Spleen (tissue), 11 donors: ENCODE results near the gene FABP3. TPM values are rescaled to one million over a fixed set of nuclear protein-coding genes. Genes with fewer than 3 reads are reported as not detected.

Experiments
- DNase-seq: peaks from one replicate; pipeline ENCODE4 v3.0.0-alpha.2; 2020
- H3K27ac ChIP-seq, 8 donors: fragments of 200-600 bp; sonication (generic) in 7 of 8; 1 replicate in 4 of 8; 2 replicates in 4 of 8; pipeline versions ENCODE4 v1.5.0 to v1.8.0; 2016 to 2021; ENCODE audit warnings: inconsistent platforms in 4 of 8, mild to moderate bottlenecking in 4 of 8, moderate library complexity in 1 of 8
- H3K27me3 ChIP-seq, 7 donors: fragments of 200-600 bp; sonication (generic) in 6 of 7; replicated peaks in 1 of 7; 1 replicate in 4 of 7; 2 replicates in 3 of 7; pipeline versions ENCODE4 v1.5.0 to v1.8.0; 2016 to 2021; ENCODE audit warnings: inconsistent platforms in 3 of 7, mild to moderate bottlenecking in 1 of 7
- H3K36me3 ChIP-seq, 6 donors: fragments of 200-600 bp; sonication (generic) in 5 of 6; 1 replicate in 4 of 6; 2 replicates in 2 of 6; pipeline versions ENCODE4 v1.5.0 to v1.8.0; 2016 to 2021; ENCODE audit warnings: inconsistent platforms in 2 of 6
- H3K4me1 ChIP-seq, 6 donors: fragments of 200-600 bp; sonication (generic) in 5 of 6; 1 replicate in 3 of 6; 2 replicates in 3 of 6; pipeline versions ENCODE4 v1.5.0 to v1.8.0; 2016 to 2021; ENCODE audit warnings: inconsistent platforms in 3 of 6
- H3K4me3 ChIP-seq, 8 donors: fragments of 200-600 bp; sonication (generic) in 7 of 8; 1 replicate in 4 of 8; 2 replicates in 4 of 8; pipeline versions ENCODE4 v1.5.0 to v1.8.0; 2016 to 2021; ENCODE audit warnings: inconsistent platforms in 4 of 8, mild to moderate bottlenecking in 4 of 8, moderate library complexity in 2 of 8
- H3K9me3 ChIP-seq, 8 donors: fragments of 200-600 bp; sonication (generic) in 7 of 8; 1 replicate in 4 of 8; 2 replicates in 4 of 8; pipeline versions ENCODE4 v1.5.0 to v1.8.0; 2016 to 2021; ENCODE audit warnings: inconsistent platforms in 4 of 8
- CTCF ChIP-seq, 11 experiments: fragments of 200-600 bp in 7 of 11; fragments of 450-650 bp in 4 of 11; sonication (generic) in 4 of 11; IDR thresholded peaks in 8 of 11; conservative IDR thresholded peaks in 3 of 11; 1 replicate in 7 of 11; 2 replicates in 4 of 11; pipeline versions ENCODE4 v1.4.0 to v1.8.0; 2016 to 2021; ENCODE audit warnings: antibody characterized with exemption in 11 of 11, inconsistent platforms in 4 of 11, mild to moderate bottlenecking in 1 of 11
- POLR2A ChIP-seq, 3 donors: fragments of 450-650 bp; IDR thresholded peaks; one replicate each; pipeline ENCODE4 v1.5.1; 2017; ENCODE audit warnings: antibody characterized with exemption in 3 of 3, mild to moderate bottlenecking in 1 of 3
- POLR2AphosphoS5 ChIP-seq, 3 donors: sonication (generic); formaldehyde crosslinking; IDR thresholded peaks; one replicate each; pipeline ENCODE4 v1.5.1; 2017; ENCODE audit warnings: antibody characterized with exemption in 3 of 3
- WGBS, 5 donors: extraction: QIAGEN DNeasy Blood & Tissue Kit in 3 of 5; methylation state at CpG; one replicate each; pipeline versions ENCODE4 v1.1.5 to v1.1.7; 2013 to 2018; 5-methylcytosine and 5-hydroxymethylcytosine counted together
- intact Hi-C: fragments of 100-400 bp; cut with DNase I; formaldehyde crosslinking; loops from one replicate; pipeline ENCODE4 v1.15.0; 2023; ENCODE audit warnings: low total_unique reads
- polyA plus RNA-seq, 3 donors: library from polyadenylated mRNA; stranded (reverse); fragments of 200-250 nt; gene quantifications; one replicate each; pipeline ENCODE4 v1.2.1, GENCODE V29; 2013
- total RNA-seq, 7 donors: library from RNA; depleted of rRNA in 3 of 7; stranded (reverse); fragments of >200 nt in 3 of 7; fragmentation: NEBNext Ultra II Directional in 4 of 7; extraction: Animal tissue kit (Norgen Biotek cat#: 25700) in 4 of 7; gene quantifications; one replicate each; pipeline versions ENCODE4 v1.1.0 to v1.2.1, GENCODE V29; 2016 to 2021
- donor health status: healthy with polysubstance abuse.
- donor health status: DM: no; HTN: no; CAD: no; lungs with moderate emphysema.
- donor health status: DM: no; HTN: no; CAD: no.
- donor health status: Bipolar disorder and iron deficiency.
- donor health status: healthy.
- donor health status: DM: no; HTN: no; CAD: no.
- donor health status: DM: yes; HTN: yes; CAD: no.

FABP3 gene
- total and polyA plus RNA-seq, 10 donors, result 4.1 to 57.1 (median 23.4) TPM

DNA sequence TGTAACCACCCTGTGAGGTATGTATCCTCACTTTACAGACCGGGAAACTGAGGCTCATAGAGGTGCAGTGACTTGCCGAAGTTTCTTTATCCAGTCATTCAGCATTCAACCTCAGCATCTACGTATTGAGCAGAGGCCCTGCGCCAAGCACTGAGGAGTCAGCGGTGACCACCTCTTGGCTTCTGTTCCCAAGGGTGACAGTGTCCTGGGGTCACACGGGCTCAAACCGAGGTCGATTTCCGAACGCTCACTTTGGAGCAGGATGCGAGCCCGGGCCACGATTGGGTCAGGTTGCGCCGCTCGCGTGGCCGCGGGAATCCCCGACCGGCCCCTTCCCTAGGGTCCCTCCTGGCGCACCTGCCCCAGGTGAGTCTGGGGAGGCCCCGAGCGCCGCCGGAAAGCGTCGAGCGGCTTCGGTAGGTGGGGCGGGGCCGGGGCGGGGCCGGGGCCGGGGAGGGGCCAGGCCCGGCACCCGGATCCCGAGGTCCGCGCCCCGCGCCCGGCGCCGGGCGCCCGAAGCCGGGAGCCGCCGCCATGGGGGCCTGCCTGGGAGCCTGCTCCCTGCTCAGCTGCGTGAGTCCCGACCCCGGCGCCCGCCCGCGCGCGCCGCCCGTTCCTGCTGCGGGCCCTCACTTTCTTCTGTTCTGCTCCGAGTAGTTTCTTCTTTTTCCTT lies 40.0 kb upstream of the FABP3 start, which contains the start of gene SERINC2:
TSS of gene SERINC2 (plus strand) at position 482 of the 673 bp plus-strand sequence. CDS start at position 535, 53 bp downstream.
- Histone ChIP-seq H3K4me1 (peaks cover 6 to 19% (median 14%) of the 10 kb centered on the region in 6 donors), H3K27ac (peak within 1 kb of the TSS in 2 of 8 donors; percentile 61 to 68), H3K4me3 (peak within 1 kb of the TSS; percentile 51 to 76 (median 60)), H3K9me3 (no peaks in the 10 kb centered on the region), H3K27me3 (peaks cover 0 to 69% (median 26%) of the 10 kb centered on the region in 7 donors), H3K36me3 (no peaks in the 10 kb centered on the region)
- DNase-seq, result peak; percentile 76
- intact Hi-C loops, result no loop called here
- WGBS, 5 donors, result 3 to 13% (median 5%) methylated on average over 7 to 63 of the region's 63 CpGs
- TF ChIP-seq CTCF (IDR thresholded peaks at IDR 0.05 in 8 of 11, conservative IDR thresholded peaks at IDR 0.05 in 3 of 11) (no peak), POLR2A (IDR thresholded peaks at IDR 0.05) (no peak), POLR2AphosphoS5 (IDR thresholded peaks at IDR 0.05) (no peak)

DNA sequence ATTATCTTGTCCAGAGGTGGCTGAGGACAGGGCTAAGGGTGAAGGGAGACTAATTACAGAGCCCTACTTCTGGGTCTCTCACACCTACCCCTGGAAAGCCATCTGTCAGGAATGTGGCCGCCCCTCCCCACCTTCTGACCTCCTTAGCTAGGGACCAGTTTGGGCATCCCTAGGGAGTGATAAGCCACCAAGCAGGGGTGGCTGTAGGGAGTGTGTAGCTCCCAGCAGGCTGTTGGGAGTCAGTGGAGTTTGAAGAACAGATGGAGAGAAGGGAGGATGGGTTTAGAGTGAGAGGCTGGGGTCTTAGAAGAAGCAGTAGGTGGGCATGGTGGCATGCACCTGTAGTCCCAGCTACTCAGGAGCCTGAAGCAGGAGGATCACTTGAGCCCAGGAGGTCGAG lies 39.3 kb upstream of the FABP3 start:
- 51 to 65% (median 58%) methylated on average over 2 of the region's 2 CpGs for WGBS, 5 donors
- intact Hi-C loops, result no loop called here
- no peak for DNase-seq
- no peak for TF ChIP-seq POLR2A (IDR thresholded peaks at IDR 0.05)
- TF ChIP-seq CTCF (IDR thresholded peaks at IDR 0.05 in 8 of 11, conservative IDR thresholded peaks at IDR 0.05 in 3 of 11), result no peak
- TF ChIP-seq POLR2AphosphoS5 (IDR thresholded peaks at IDR 0.05), result no peak
- peaks cover 6 to 19% (median 14%) of the 10 kb centered on the region in 6 donors for H3K4me1 ChIP-seq
- peak overlapping the region in 1 of 8 donors; percentile 76 for H3K4me3 ChIP-seq
- H3K36me3 ChIP-seq, result no peaks in the 10 kb centered on the region
- peaks cover 0 to 69% (median 26%) of the 10 kb centered on the region in 7 donors for H3K27me3 ChIP-seq
- H3K9me3 ChIP-seq, result no peaks in the 10 kb centered on the region
- H3K27ac ChIP-seq, result no peak overlapping the region

GRCh38 chr1:31410871-31411270 lies 38.0 kb upstream of the FABP3 start:
- Histone ChIP-seq H3K4me3 (no peak overlapping the region), H3K4me1 (peaks cover 6 to 19% (median 14%) of the 10 kb centered on the region in 6 donors), H3K27me3 (peaks cover 0 to 69% (median 26%) of the 10 kb centered on the region in 7 donors), H3K36me3 (no peaks in the 10 kb centered on the region), H3K27ac (no peak overlapping the region), H3K9me3 (no peaks in the 10 kb centered on the region)
- WGBS, 5 donors, result 74 to 95% (median 77%) methylated on average over 4 of the region's 4 CpGs
- DNase-seq, result no peak
- intact Hi-C loops, result no loop called here
- no peak for TF ChIP-seq POLR2AphosphoS5 (IDR thresholded peaks at IDR 0.05)

GRCh38 chr1:31409946-31410858 lies 37.3 kb upstream of the FABP3 start:
- H3K27ac ChIP-seq, result no peak overlapping the region

More at GRCh38 chr1:31409946-31410858, 37.3 kb upstream of the FABP3 start:
- peaks cover 6 to 19% (median 14%) of the 10 kb centered on the region in 6 donors for H3K4me1 ChIP-seq
- peaks cover 0 to 65% (median 26%) of the 10 kb centered on the region in 7 donors for H3K27me3 ChIP-seq
- intact Hi-C loops, result no loop called here
- no peaks in the 10 kb centered on the region for H3K9me3 ChIP-seq
- no peak for DNase-seq
- no peak overlapping the region for H3K4me3 ChIP-seq
- TF ChIP-seq POLR2A (IDR thresholded peaks at IDR 0.05), result no peak
- TF ChIP-seq CTCF (IDR thresholded peaks at IDR 0.05 in 8 of 11, conservative IDR thresholded peaks at IDR 0.05 in 3 of 11), result no peak
- no peak for TF ChIP-seq POLR2AphosphoS5 (IDR thresholded peaks at IDR 0.05)
- WGBS, 5 donors, result 69 to 90% (median 78%) methylated on average over 6 of the region's 6 CpGs
- no peaks in the 10 kb centered on the region for H3K36me3 ChIP-seq
